Measurements from ENCODE around the gene WDR45.

Gene WDR45

GRCh38 chrX:49054073-49054762 lies 25.5 kb downstream of the WDR45 start:
- no peak for DNase-seq (ENCODE audit: extremely low spot score)
- TF ChIP-seq NFRKB (IDR thresholded peaks at IDR 0.05) = no peak
- no peak for TF ChIP-seq SUZ12 (IDR thresholded peaks at IDR 0.05)
- TF ChIP-seq SP1 (IDR thresholded peaks at IDR 0.05) = no peak
- TF ChIP-seq FOXM1 (IDR thresholded peaks at IDR 0.05; ENCODE audit: borderline replicate concordance) = no peak
- no peak for TF ChIP-seq L3MBTL2 (conservative IDR thresholded peaks at IDR 0.05)
- TF ChIP-seq CTBP1 (IDR thresholded peaks at IDR 0.05; ENCODE audit: borderline replicate concordance) = no peak
- no peak for TF ChIP-seq HDGF (IDR thresholded peaks at IDR 0.05; ENCODE audit: borderline replicate concordance)
- TF ChIP-seq FOXK2 (IDR thresholded peaks at IDR 0.05) = no peak
- TF ChIP-seq TARDBP (IDR thresholded peaks at IDR 0.05) = no peak
- TF ChIP-seq ARNT (IDR thresholded peaks at IDR 0.05) = no peak
- no peak for TF ChIP-seq BHLHE40 (IDR thresholded peaks at IDR 0.05; ENCODE audit: borderline replicate concordance)
- TF ChIP-seq ELF4 (IDR thresholded peaks at IDR 0.05) = no peak
- no peak for TF ChIP-seq FOXA1 (IDR thresholded peaks at IDR 0.05)
- ChIA-PET POLR2A (no interaction called here), CTCF (no interaction called here)

- ChIA-PET CTCF (interaction anchor here (0.7 to 1.0 kb wide), 2 partner anchors 9 to 103 kb away, joined by 3 to 4 read pairs; no protein-coding TSS in a partner anchor), POLR2A (interaction anchor here (0.6 to 1.1 kb wide), 2 partner anchors 10 to 421 kb away, joined by 3 to 12 read pairs; partner anchors contain the start of gene TFE3)
- DNase-seq (ENCODE audit: extremely low spot score) = peak; percentile 88
- TF ChIP-seq L3MBTL2 (conservative IDR thresholded peaks at IDR 0.05) = peak; percentile 81
- TF ChIP-seq FOXK2 (IDR thresholded peaks at IDR 0.05) = no peak
Measured at GRCh38 chrX:49053223-49054072, 26.2 kb downstream of the WDR45 start.

DNA sequence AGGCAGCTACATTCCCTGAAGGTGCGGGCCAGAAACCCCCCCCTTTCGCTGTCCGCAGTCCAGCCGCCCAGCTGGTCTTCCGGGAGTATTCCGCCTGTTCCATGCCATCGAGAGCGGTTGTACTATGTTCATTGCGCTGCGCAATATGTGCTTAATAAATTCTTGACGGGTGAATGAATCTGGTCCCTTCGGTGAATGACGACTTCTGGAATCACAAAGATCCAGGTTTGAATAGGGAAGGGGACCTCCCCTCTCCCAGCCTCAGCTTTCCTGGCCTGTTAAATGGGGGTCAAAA lies 35.8 kb downstream of the WDR45 start:
- ChIA-PET CTCF (interaction anchor here (0.7 to 1.2 kb wide), 3 partner anchors 9 to 52 kb away, joined by 3 to 4 read pairs (median 3); no protein-coding TSS in a partner anchor), POLR2A (interaction anchor here (1.2 to 3.7 kb wide), 3 partner anchors 9 to 82 kb away, joined by 3 to 19 read pairs (median 12); partner anchors contain the start of gene GRIPAP1)
- no peak for DNase-seq (ENCODE audit: extremely low spot score)
- TF ChIP-seq FOXK2 (IDR thresholded peaks at IDR 0.05) (no peak), ELF4 (IDR thresholded peaks at IDR 0.05) (no peak), TARDBP (IDR thresholded peaks at IDR 0.05) (no peak), BHLHE40 (IDR thresholded peaks at IDR 0.05; ENCODE audit: borderline replicate concordance) (no peak), FOXM1 (IDR thresholded peaks at IDR 0.05; ENCODE audit: borderline replicate concordance) (no peak), CTBP1 (IDR thresholded peaks at IDR 0.05; ENCODE audit: borderline replicate concordance) (no peak), SUZ12 (IDR thresholded peaks at IDR 0.05) (no peak), L3MBTL2 (conservative IDR thresholded peaks at IDR 0.05) (no peak), SP1 (IDR thresholded peaks at IDR 0.05) (no peak), FOXA1 (IDR thresholded peaks at IDR 0.05) (no peak), LEF1 (IDR thresholded peaks at IDR 0.05; ENCODE audit: borderline replicate concordance) (no peak), HDGF (IDR thresholded peaks at IDR 0.05; ENCODE audit: borderline replicate concordance) (no peak)

GRCh38 chrX:49043220-49043986 lies 36.3 kb downstream of the WDR45 start, which contains the start of gene TFE3:
Gene TFE3, minus strand, starts transcription at chrX:49043357. Its CDS starts 131 bp downstream, at chrX:49043226.
- TF ChIP-seq, protein P1, sequence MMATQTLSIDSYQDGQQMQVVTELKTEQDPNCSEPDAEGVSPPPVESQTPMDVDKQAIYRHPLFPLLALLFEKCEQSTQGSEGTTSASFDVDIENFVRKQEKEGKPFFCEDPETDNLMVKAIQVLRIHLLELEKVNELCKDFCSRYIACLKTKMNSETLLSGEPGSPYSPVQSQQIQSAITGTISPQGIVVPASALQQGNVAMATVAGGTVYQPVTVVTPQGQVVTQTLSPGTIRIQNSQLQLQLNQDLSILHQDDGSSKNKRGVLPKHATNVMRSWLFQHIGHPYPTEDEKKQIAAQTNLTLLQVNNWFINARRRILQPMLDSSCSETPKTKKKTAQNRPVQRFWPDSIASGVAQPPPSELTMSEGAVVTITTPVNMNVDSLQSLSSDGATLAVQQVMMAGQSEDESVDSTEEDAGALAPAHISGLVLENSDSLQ (IDR thresholded peaks at IDR 0.05) = peak; percentile 77
- TF ChIP-seq SP1 (IDR thresholded peaks at IDR 0.05) = no peak
- DNase-seq (ENCODE audit: extremely low spot score) = peak; percentile 89
- ChIA-PET POLR2A (interaction anchor here (0.8 to 3.7 kb wide), 7 partner anchors 10 to 306 kb away, joined by 3 to 19 read pairs (median 6); partner anchors contain the start of genes GRIPAP1 and OTUD5), CTCF (interaction anchor here (0.7 to 1.2 kb wide), 3 partner anchors 9 to 71 kb away, joined by 3 to 4 read pairs (median 3); partner anchors contain the start of gene KCND1)

DNA sequence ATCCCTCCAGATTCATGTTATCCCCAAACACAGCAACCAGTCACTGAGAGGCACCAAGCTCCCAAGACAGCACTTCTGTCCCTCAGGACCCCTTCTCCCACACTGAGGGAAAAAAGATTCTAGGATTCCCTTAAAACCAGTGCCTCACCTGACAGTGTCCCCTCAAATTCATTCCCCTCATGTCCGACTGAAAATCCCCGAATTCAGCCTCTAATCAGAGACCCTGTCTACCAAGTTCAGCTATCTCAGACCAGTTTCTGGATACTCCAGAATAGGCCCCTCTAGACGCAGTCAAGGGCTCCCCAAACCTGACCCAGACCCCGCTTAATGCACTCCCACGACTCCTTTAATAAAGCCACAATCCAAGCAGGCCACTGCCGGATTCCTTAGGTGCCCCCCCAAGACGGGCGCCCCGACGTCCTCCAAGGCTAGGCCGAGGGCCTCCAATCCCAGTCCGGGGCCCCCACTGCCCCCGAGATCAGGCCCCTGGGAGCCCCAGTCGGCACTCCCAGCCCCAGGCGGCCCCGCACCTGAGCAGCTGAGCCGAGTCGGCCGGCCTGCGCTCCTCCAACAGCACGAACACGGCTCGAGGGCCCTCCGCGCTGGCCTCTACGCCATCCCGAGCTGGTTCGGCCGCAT lies 37.0 kb downstream of the WDR45 start:
- DNase-seq (ENCODE audit: extremely low spot score) = peak; percentile 28
- POLR2A ChIA-PET = interaction anchor here (0.6 to 3.7 kb wide), 10 partner anchors 10 to 305 kb away, joined by 3 to 19 read pairs (median 4); partner anchors contain the start of genes GRIPAP1, OTUD5, PQBP1 and TIMM17B
- no peak for TF ChIP-seq ZNF384 (IDR thresholded peaks at IDR 0.05)
- no peak for TF ChIP-seq HDGF (IDR thresholded peaks at IDR 0.05; ENCODE audit: borderline replicate concordance)
- TF ChIP-seq CTBP1 (IDR thresholded peaks at IDR 0.05; ENCODE audit: borderline replicate concordance) = no peak
- TF ChIP-seq L3MBTL2 (conservative IDR thresholded peaks at IDR 0.05) = no peak
- TF ChIP-seq FOXM1 (IDR thresholded peaks at IDR 0.05; ENCODE audit: borderline replicate concordance) = no peak
- no peak for TF ChIP-seq NFRKB (IDR thresholded peaks at IDR 0.05)
- no peak for TF ChIP-seq FOXA1 (IDR thresholded peaks at IDR 0.05)
- TF ChIP-seq, protein P1 (IDR thresholded peaks at IDR 0.05) = no peak
- TF ChIP-seq SUZ12 (IDR thresholded peaks at IDR 0.05) = no peak
- TF ChIP-seq SP1 (IDR thresholded peaks at IDR 0.05) = no peak
- TF ChIP-seq BHLHE40 (IDR thresholded peaks at IDR 0.05; ENCODE audit: borderline replicate concordance) = no peak
- no peak for TF ChIP-seq TARDBP (IDR thresholded peaks at IDR 0.05)
- TF ChIP-seq FOXK2 (IDR thresholded peaks at IDR 0.05) = no peak
- TF ChIP-seq ARNT (IDR thresholded peaks at IDR 0.05) = no peak
- no peak for TF ChIP-seq LEF1 (IDR thresholded peaks at IDR 0.05; ENCODE audit: borderline replicate concordance)
- TF ChIP-seq ELF4 (IDR thresholded peaks at IDR 0.05) = no peak
- CTCF ChIA-PET = interaction anchor here (0.6 to 0.7 kb wide), 2 partner anchors 70 to 412 kb away, joined by 3 to 5 read pairs; partner anchors contain the start of gene KCND1

All from HEK293T (cell line).